GM08714 (cell line): ENCODE data around the gene RFNG.

Experiments used
- H3K4me3 ChIP-seq: fragments of 200-500 bp; sonication (Bioruptor generic); 2 replicates; pipeline ENCODE4 v1.5.1; 2014; ENCODE audit warnings: mild to moderate bottlenecking, low read length, inconsistent platforms
- ZNF274 ChIP-seq: IDR thresholded peaks from 2 replicates; pipeline ENCODE4 v1.6.1; 2012; ENCODE audit warnings: mild to moderate bottlenecking, low read depth, low read length

The RFNG gene

DNA sequence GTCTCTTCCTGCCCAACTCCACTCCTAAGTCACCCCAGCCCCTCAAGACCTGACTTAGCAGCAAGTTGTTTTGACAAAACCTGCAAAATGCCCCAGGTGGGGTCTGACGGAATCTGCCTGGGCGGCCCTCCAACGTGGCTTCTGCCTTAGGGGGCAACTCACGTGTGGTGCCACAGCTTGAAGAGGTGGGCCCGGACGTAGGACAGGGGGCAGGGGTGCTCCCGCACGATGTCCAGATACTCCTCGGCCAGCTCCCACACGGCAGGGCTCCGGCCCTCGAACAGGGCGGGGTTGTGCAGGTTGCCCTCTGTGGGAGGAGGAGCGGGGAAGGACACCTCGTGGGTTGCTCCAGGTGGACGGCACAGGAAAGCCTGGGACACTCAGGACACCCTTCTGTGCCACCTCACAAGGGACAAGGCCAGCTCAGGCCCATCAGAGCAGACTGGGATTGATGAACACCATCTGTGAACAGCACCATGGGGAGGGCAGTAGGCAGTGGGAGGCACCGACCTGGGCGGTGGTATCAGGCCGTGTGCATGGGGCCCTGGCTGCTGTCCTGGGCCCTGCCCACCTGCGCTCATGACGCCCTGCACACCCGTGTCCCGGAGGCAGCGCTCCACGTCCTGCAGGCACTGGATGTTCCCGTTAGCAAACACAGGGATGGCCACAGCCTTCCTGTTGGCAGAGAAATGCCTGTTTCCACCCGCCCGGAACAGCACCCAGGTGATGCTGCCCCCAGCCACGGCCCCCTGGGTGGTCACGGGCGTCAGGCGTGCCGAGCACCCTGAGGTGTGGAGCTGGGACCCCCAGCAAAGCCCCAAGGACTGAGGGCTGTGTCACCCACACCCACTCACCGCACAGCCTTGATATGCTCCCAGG, 9.7 kb upstream of the RFNG start:
- no peak for TF ChIP-seq ZNF274
- H3K4me3 ChIP-seq: no peak overlapping the region

DNA sequence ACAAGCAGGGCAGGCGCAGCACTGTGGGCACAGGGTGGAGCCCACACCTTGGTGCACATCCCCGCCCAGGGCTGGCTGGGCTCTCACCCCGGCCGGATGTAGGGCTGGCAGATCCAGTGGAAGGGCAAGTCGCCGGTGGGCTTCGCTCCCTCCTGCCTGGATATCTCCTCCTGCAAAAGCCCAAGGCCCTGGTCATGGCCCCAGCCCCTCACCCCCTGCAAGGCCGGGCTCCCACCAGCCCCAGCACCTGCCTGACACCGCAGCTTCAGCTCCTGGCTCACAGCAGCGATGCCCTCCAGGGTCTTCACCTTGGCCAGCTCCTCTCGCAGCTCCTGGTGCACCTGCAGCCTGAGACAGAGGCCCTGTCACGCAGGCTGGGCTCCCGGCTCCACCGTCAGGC, 9.0 kb upstream of the RFNG start:
- no peak overlapping the region for H3K4me3 ChIP-seq
- no peak for TF ChIP-seq ZNF274

DNA sequence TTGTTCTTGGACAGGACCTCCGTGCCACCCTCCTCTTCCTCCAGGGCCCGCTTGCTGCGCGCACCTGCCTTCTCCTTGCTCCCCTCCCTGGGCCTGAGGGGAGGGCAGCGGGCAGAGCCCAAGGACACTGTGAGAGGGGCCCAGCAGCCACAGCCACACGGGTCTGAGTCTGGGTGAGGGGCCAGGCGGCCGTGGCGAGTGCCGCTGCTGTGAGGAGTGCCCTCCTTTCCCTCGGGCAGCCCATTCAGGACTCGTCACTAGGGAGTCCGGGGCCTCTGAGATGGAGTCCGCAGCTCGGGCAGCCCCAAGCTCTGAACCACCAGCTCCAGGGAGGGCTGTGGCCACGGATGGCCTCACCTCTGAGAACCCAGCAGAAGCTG, 8.4 kb upstream of the RFNG start:
- no peak for TF ChIP-seq ZNF274
- no peak overlapping the region for H3K4me3 ChIP-seq

DNA sequence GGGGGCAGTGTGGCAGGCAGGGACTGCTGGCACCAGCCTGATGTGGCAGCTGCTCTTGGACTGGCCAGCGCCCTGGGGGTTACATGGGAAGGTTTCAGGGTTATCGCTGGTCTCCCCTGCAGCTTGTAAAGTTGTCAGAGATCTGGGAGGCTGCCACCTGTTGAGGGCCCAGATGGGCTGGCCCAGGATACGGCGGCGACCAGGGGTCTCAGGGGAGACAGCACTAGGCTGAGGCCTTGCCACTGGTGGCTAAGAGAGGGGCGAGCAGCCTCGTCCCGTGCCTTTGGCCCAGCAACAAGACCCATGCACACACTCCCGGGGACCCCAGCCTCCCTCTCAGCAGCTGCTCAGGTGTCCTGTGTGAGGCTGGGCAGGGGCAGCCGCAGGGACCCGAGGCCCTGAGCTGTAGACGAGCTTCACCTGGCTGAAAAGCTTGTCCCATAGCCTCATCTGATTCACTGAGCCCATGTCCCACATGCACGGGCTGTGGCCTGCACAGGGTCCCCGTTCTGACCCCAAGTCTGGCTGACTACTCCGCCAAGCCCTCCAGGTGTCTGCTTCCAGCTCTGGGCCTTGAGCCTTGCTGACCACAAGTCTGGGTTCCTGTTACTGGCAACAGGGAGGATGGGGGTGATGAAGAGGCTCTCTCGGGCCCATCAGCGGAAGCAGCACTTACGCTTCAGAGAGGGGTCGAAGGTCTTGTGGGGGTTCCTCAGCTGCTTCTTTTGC, 7.8 kb upstream of the RFNG start:
- H3K4me3 ChIP-seq: no peak overlapping the region
- no peak for TF ChIP-seq ZNF274

DNA sequence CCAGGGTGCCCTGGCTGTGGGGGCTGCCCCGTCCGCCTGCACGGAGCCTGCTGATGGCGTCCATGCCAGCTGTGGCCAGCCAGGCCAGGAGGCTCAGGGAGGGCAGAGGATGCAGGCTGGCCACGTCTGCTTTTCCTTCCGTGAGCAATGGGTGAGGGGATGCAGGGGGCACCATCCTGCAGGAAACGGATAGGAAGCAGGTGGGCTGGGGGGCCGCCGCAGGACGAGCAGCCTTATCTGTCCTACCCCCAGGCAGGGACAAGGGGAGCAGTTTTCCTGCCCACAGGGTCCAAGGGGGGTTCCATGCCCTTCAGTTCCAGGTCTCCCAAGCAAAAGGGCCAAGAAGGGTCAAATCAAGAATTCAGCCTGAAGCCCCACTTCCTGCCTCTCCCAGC, 7.2 kb upstream of the RFNG start:
- no peak for TF ChIP-seq ZNF274
- no peak overlapping the region for H3K4me3 ChIP-seq

DNA sequence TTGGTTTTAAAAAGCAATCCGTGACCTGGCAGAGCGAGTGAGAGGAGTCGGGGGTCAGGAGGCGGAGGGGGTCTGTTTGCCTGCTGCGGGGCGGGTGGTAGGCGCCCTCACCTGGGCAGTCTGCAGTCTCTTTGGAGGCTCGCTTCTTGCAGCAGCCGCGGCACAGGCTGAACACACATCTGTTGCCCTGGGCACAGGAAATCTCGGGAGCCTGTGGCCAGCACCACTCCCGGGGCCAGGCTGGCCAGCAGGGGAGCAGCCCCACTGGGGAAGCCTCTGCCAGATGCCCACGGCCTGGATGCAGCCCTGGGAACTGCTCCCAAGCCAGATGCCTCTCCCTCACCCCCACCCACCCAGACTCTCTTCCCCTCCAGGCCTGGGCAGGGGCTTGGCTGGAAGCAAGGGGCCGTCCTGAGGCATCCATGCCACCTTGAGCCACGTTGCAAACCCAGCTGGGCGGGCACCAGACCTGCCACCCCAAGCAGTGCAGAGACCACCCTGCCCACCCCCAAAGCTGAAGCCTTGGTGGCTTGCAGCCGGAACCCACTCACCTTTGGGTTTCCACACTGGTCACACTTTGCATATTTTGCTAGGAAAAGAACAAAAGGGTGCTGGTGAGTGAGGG, 6.7 kb upstream of the RFNG start:
- TF ChIP-seq ZNF274: no peak

DNA sequence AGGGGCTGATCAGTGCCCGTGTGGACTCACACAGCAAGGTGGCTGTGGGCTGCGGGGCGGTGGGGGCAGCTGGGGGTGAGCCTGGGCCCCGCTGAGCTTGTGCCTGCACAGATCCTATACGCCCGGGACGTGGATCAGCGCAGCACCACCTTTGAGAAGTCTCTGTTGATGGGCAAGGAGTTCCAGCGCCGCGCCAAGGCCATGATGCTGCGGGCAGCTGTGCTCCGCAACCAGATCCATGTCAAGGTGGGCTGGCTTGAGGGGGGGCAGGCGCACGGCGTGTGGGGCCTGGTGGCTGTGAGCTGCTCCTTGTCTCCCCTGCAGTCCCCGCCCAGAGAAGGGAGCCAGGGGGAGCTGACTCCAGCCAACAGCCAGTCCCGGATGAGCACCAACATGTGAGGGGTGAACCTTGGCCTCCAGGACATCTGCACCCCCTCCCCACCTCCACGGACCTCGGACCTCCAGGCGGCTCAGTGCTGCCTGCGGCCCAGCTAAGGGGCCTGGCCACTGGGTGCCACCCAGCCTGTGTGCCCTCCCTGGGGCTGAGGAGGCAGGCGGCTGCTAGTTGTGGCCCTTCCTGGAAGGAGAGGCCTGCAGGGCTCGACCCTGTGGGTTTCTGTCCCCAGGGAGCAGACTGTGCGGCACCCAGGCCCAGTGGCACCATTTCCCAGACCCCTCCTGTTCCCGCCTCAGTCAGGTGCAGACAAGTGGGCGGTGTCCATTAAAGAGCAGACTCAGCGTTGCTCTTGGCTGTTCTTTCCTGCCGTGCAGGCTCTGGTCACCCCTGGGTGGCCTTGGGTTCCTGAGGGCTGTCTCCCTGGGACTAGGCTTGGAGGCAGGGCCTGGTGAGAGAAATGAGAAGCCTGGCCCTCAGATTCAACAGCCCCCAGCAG, 5.4 kb upstream of the RFNG start:
- TF ChIP-seq ZNF274: no peak
- H3K4me3 ChIP-seq: no peak overlapping the region

More for the DNA sequence above, 6.7 kb upstream of the RFNG start:
- H3K4me3 ChIP-seq: no peak overlapping the region

DNA sequence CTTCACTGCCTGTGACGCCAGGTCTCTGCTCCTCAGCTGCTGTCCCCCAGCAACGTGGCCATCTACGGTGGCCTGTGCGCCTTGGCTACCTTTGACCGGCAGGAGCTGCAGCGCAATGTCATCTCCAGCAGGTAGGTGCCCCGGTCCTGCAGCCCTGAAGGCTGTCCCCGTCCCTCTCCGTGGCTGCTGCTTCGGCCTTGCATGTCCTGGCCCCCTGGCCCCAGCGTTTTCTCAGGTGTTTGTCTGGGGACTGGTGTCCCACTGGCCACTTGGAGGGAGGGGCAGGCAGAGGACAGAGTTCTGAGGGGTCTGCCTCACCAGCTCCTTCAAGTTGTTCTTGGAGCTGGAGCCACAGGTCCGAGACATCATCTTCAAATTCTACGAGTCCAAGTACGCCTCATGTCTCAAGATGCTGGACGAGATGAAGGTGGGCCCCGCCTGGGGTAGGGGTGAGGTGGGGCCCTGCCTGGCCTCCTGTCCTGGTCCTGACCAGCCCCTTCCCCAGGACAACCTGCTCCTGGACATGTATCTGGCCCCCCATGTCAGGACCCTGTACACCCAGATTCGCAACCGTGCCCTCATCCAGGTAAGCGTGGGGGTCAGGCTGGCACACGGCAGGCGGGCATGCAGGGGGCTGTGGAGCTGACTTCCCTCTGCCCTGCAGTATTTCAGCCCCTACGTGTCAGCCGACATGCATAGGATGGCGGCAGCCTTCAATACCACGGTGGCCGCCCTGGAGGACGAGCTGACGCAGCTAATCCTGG, 4.5 kb upstream of the RFNG start:
- no peak overlapping the region for H3K4me3 ChIP-seq
- TF ChIP-seq ZNF274: no peak

DNA sequence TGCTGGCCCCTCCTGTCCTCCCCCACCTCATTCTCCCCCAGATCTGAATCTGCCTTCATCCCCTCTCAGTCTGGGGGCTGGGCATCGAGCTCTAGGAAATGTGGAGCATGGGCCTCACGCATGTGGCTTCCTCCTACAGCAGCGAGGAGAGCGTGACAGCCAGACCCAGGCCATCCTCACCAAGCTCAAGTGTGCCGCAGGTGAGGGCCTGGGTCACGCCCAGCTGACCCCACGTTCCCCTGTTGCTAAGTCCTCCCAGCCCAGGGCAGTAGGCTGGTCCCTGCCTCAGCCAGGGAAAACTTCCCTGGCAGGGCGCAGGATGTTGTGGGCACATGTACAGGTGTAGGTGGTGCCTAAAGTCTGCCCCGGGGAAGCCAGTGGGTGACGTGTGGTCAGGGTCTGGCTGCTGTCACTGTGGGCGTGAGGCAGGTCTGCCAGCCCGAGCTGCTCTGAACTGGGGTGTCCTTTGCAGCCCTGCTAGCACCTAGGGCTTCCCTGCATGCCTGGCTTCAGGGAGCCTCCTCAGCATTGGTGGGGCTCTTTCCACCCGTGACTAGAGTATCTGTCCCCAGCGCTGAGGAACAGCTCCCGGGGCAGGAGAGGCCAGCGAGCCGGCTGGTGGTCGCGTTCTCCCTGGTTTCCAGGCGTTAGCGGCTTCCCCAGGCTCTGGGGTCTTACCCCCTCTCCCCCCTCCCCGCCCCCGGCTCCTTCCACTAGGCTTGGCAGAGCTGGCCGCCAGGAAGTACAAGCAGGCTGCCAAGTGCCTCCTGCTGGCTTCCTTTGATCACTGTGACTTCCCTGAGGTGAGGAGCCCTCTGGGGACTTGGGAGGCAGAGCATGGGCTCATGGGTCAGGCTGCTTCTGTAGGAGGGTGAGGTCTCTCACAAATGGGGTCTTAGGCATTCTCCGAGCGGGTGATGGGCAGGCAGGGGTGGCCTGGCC, 3.7 kb upstream of the RFNG start:
- no peak overlapping the region for H3K4me3 ChIP-seq
- TF ChIP-seq ZNF274: no peak

DNA sequence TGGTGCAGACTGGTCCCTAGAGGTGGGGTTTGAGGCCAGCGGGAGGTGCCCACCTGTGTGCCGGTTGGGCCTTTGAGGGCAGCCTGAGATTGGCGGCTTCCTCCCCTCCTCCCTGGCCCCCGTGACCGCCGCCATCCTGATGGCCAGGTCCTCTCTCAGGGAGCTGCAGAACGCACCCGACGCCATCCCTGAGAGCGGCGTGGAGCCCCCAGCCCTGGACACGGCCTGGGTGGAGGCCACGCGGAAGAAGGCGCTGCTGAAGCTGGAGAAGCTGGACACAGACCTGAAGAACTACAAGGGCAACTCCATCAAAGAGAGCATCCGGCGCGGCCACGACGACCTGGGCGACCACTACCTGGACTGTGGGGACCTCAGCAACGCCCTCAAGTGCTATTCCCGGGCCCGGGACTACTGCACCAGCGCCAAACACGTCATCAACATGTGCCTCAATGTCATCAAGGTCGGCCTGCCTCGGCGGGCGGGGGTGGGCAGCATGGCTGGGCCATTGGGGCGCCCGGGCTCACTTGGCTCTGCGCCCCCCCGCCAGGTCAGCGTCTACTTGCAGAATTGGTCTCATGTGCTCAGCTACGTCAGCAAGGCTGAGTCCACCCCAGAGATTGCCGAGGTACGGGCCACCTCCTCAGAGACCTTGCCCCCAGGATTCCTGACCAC, 2.9 kb upstream of the RFNG start:
- TF ChIP-seq ZNF274: no peak
- no peak overlapping the region for H3K4me3 ChIP-seq

DNA sequence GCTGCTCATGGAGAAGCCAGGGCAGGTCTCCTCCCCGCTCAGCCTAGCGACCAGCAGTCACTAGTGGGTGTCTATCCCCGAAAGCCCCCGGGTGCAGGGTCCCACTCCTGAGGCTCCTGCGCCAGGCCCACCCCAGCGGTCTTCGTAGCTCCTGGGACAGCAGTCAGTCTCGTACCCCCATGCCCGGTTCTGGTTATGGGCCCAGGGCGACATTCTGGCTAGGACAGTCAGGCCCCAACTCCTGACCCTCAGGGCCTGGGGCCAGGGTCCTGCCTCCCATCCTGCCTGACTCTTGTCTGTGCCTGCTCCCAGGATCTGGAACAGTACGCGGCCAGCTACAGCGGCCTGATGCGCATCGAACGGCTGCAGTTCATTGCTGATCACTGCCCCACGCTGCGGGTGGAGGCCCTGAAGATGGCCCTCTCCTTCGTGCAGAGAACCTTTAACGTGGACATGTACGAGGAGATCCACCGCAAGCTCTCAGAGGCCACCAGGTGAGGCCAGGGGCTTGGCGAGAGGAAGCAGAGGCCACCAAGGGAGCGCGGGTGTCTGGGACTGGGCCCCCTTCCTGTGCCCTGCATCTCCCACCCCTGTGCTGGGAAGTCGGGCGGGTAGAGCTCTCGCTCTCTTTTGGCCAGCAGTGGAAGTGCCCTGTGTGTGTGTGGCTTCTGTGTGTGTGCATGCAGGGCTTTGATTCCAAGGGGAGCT, 2.1 kb upstream of the RFNG start:
- no peak overlapping the region for H3K4me3 ChIP-seq
- no peak for TF ChIP-seq ZNF274
